Activated CD4-positive, alpha-beta T cell treated with anti-CD3 and anti-CD28 coated beads, Interleukin-2, amount 50 U/mL, for 48 hours (primary cell): Measurements from ENCODE around the gene ALK.

ENCODE experiments used
- DNase-seq, 2 experiments: peaks; one replicate each; pipeline ENCODE4 v3.0.0-alpha.2; 2020

The ALK gene

DNA sequence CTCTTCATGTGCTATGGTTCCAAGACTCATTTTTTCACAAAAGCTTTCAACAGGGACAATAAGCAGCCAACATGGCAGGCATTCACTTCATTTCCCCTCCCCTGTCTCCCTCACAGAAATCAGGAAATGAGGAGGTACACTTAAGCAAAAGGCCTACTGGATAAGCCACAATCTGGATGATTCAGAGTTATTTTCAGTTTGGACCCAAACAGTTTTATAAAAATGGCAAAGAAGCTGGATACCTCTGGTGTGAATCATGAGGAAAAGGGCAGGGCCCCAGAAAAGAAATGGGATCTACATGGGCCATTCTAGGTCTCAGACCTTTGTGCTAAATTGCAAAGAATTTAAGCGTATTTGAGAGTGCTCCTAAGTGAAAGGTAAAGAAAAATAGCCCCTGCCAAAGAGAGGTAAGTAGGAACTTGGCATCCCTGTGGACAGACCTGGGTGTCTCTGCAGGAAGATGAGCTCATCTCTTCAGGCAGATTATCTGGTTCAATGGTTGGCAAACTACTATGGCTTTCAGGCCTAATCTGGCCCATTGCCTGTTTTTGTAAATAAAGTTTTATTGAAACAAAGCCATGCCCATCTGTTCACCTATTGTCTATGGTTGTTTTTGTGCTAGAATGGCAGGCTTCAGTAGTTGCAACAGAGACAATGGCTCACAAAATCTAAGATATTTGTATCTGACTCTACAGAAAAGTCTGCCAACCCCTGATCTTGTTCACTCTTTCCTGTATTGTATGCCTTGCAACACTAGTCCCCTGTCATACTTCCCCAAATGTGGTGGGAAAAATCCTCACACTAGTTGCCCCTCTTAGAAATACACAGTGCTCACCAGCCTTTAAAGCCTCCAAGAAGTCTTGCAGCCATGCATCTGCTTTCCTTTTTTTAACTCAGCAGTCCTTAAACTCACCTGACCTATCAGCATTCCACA is 315.0 kb downstream of the ALK start:
- DNase-seq: no peak

GRCh38 chr2:29603341-29603740 is 318.0 kb downstream of the ALK start:
- DNase-seq: no peak

DNA sequence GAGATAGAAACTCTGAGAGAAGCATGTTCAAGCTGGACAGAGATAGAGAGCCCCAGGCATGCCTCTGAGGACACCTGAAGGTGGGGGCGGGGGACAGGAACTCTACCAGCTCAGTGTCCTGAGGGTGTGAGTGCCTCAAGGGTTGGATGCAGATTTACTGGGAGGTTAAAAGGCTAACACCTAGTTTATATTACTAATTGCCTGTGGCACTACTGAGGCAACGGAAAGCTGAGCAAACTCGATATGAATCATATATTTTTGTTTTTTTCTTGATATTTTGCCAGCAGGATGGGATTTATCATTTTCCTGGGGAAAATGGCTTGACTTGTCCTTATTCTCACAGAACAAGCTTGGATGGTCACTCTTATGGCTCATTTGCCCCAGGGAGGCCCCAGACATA is 319.5 kb downstream of the ALK start:
- no peak for DNase-seq

- no peak for DNase-seq
These were observed 320.1 kb downstream of the ALK start for GRCh38 chr2:29601321-29601720.

DNA sequence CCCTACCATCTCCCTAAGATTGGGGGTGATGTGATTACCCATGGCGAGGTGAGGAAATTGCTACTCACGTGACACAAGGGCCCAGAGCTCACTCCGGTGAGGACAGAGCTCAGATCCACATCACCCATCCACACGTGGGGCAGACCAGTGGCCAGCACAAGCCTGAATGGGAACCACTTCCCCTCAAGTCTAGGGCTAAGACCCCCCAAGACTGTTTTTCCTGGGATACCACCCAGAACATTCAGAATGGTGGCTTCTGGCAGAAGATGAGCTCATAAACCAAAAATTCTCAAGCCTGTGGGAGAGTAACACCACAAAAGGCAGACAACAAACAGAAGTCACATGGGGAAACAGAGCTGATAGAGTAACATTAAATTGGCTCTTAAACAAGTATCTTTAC is 321.4 kb downstream of the ALK start:
- DNase-seq: no peak

DNA sequence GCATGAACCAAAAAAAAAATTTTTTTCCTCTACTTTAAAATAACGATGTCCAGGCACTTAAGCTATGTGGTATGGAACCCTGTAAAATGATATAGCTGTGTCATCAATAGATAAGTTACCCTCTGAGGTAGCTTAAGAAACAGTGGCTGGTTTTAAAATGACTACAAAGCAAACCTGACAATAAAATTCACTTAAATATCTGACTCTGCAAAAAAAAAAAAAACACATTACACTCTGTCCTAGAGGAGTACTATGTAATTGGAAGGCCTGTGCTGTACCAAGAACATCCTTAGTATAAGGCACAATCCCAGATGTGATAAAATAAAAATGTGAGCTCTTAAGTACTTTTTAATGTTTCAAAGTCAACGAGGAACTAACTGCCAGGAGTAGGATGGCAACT is 322.4 kb downstream of the ALK start:
- no peak for DNase-seq

DNA sequence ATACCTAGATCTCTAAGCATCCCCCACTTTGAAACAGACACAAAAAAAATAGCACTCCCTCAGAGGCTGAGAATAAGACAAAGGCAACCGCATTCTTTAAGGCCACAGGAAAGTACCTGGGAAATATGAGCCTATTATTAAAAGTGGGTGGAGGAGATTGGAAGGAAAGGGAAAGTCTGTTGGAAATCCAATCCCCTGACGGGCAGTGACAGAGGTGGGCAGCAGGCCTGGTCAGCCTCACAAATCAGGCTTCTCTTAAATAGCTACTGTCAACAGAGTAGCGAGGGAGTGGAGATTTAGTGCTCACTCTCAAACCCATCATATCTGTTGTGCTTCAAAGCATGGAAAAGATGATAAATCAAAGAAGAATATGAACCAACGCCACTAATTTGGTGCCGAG is 324.4 kb downstream of the ALK start:
- DNase-seq: no peak

- no peak for DNase-seq
These were observed 324.8 kb downstream of the ALK start for GRCh38 chr2:29596584-29596983.

- DNase-seq: no peak
These were observed 329.8 kb downstream of the ALK start for GRCh38 chr2:29591600-29591999.

DNA sequence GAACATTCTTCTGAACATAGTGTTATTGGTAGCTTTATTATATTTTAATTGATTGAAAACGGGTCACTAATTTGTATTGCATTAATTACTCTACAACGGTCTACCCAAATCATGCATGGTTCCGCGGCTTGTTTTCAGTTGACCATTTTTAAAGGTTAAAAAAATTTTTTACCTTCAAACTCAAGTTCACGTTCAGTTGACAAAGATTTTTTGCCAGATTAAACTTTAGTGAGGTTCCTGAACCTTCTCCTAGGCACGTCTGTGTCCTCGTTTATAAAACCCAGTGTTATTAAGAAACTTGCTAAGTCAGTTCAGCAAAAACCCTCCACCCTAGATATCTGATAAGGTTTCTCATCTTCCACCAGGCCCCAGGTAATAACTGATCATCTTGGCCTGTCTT is 331.2 kb downstream of the ALK start:
- DNase-seq: no peak

DNA sequence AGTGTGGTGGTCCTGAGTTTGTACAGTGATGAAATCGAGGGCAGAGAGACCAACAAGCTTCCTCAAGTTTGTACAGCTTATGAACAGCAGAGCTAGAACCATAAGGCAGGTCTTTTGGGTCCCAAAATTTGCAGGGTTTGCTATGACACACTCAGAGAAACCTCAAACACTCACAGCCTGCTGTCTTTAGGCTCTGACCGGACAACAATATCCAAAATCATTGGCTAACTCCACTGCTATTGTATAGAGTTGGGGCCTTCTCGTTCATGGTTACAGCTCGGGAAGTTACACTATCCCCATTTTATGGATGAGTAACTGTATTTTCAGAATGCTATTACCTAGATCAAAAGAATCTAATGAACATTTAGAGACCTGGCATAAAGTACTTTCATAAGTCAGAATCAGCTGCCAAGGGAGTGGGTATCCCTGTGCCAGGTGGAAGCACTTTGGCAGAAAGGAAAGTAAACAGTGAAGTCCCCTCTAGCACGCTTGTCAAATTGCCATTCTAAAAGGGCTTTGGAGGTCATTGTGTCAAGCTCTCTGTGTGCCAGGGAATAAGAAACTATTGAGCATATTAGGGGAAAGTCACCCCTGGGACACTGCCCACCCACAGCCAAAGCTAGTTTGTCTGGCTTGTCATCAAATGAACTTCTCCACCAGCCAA is 331.8 kb downstream of the ALK start:
- DNase-seq: no peak

- DNase-seq: no peak
These were observed 333.8 kb downstream of the ALK start for GRCh38 chr2:29587402-29588190.

- no peak for DNase-seq
These were observed 334.5 kb downstream of the ALK start for GRCh38 chr2:29586919-29587318.

- no peak for DNase-seq
These were observed 337.7 kb downstream of the ALK start for GRCh38 chr2:29583548-29584156.

GRCh38 chr2:29583104-29583503 is 338.3 kb downstream of the ALK start:
- no peak for DNase-seq

DNA sequence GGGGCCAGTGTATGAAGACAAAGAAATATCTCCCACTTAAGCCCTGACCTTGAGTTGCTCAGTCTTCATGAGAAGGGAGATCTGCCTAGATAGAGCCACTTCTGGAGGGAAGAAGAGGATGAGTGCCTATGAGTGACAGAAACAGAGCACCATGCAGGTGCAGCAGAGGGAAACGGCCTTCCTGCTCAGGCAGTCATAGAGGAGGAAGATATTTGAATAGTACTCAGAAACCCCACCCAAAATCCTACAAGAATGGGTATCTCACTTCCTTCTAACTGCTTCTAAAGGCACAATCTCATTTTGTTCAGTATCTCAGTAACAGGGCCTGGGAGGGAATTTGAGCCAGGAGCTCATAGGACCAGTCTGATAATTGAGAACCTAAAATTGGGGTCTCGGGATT is 339.3 kb downstream of the ALK start:
- no peak for DNase-seq

- no peak for DNase-seq
These were observed 341.2 kb downstream of the ALK start for GRCh38 chr2:29580223-29580622.

DNA sequence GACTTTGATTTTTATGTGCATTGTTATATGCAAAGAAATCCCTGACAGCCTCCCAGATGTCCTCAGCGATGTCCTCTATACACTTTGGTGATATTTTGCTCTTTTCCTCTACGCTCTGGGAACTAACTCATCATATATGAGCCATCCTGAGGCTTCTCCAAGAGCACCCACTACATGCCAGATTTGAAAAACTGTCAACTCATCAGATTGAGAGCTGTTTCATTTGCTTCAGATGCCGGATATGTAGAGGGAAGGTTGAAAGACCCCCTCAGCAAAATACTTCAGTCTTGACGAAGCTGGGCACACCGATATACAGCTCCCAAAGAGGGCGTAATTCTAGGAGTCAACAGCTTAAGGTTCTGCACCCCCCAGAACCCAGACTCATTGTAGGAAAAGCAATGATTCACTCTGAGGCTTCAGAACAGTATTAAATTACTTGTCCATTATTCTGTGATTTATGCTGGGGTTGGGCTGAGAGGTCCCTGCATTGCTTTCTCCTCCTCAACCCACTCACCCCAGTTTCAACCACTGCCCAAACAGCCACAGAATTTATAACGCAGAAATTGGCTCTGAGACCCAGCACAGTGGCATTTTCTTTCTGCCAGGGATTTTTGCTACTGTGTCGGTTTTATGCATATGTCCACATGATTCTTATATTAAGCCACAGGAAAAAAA is 341.8 kb downstream of the ALK start:
- no peak for DNase-seq

- DNase-seq: no peak
These were observed 343.2 kb downstream of the ALK start for GRCh38 chr2:29578084-29578598.

- DNase-seq: no peak
These were observed 345.2 kb downstream of the ALK start for GRCh38 chr2:29576231-29576630.

DNA sequence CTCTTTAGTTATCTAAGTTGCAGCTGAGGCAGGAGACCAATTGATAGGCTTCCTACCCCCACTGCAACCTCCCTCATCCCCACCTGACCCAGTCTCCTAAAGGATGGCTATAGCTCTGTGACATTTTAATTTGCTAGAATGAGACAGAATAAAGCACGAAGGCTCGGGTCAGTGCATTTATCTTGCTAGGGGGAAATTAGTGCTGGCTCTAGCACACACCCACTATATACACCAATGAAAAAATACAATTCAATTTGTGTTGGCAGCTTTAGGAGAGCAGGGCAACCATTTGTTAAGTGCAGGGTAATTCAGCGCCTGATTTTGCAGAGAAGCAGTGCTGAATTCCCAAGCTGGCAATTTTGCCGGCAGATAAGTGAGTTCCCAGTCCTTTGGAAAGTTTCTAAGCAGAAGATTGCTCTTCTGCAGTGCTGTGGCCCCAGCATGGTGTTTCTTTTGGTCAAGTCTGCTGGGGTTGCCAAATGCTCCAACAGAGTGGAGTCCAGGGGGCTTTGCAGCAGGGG is 346.0 kb downstream of the ALK start:
- DNase-seq: no peak

GRCh38 chr2:29573612-29574011 is 347.8 kb downstream of the ALK start:
- no peak for DNase-seq
